AG09319 (cell line): ENCODE data around the gene TMIGD2.

Experiments
- DNase-seq: peaks from one replicate; pipeline ENCODE4 v3.0.0-alpha.2; 2010; ENCODE audit warnings: low read depth; ENCODE audit errors: extremely low read depth
- TF ChIP-seq, protein P1 (sequence below): IDR thresholded peaks from 2 replicates; pipeline ENCODE4 v1.5.1; 2011; ENCODE audit warnings: low read depth, mild to moderate bottlenecking, inconsistent platforms, low read length, moderate library complexity

The TMIGD2 gene

DNA sequence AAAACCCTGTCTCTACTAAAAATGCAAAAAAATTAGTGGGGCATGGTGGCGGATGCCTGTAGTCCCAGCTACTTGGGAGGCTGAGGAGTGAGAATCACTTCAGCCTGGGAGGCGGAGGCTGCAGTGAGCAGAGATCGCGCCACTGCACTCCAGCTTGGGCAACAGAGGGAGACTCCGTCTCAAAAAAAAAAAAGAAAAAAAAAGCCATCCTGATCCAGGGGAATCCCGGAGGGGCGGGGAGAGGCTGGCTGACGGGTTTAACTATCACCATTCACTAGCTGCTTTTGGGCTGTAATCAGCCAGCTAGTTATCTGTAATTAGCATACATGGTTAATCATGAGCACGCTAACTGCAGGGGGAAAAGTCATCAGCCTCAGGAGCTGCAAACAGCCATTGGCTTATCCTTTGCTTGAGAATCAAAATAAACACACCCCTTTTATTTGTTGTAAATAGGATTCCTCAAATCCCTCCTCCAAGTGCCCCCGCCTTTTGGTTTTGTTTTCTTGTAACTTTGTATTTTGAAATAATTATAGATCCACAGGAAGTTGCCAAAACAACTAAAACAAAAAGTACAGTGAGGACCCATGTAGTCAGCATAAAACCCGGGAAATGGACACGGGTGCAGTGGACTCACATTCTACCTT is 11.8 kb upstream of the TMIGD2 start:
- TF ChIP-seq, protein P1, sequence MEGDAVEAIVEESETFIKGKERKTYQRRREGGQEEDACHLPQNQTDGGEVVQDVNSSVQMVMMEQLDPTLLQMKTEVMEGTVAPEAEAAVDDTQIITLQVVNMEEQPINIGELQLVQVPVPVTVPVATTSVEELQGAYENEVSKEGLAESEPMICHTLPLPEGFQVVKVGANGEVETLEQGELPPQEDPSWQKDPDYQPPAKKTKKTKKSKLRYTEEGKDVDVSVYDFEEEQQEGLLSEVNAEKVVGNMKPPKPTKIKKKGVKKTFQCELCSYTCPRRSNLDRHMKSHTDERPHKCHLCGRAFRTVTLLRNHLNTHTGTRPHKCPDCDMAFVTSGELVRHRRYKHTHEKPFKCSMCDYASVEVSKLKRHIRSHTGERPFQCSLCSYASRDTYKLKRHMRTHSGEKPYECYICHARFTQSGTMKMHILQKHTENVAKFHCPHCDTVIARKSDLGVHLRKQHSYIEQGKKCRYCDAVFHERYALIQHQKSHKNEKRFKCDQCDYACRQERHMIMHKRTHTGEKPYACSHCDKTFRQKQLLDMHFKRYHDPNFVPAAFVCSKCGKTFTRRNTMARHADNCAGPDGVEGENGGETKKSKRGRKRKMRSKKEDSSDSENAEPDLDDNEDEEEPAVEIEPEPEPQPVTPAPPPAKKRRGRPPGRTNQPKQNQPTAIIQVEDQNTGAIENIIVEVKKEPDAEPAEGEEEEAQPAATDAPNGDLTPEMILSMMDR: no peak
- DNase-seq: no peak

DNA sequence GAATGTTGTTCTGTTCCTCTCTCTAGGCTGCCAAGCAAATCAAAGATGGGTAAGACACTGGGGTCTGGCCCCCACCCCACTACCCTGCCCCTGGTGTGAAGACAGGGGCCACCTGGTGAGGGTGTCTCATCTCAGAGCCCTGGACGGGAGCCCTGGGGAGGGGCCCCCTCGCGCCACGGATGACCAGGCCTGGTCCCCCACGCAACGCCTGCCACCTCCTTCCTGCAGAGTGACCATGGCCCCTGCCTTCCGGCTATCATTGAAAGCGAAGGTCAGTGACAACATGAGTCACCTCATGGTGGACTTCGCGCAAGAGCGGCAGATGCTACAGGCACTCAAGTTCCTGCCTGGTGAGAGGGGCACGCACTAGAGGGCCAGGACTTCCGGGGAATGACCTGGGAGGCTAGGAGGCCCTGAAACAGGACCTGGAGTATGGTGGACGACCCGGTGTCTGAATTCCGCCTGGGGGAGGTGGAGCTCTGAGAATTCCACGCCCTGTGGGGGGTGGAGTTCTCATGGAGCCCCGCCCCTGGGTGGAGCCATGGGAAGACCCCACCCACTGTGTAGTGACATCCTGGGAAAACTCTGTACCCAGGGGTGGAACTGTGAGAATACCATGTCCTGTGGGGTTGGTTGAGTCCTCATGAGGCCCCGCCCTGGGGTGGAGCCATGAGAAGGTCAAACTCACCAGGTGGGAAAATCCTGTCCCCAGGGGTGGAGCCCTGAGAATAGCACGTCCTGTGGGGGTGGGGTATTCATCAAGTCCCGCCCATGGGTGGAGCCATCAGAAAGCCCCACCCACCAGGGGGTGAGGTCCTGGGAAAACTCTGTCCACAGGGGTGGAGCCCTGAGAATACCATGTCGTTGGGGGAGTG is 8.3 kb upstream of the TMIGD2 start:
- no peak for DNase-seq
- TF ChIP-seq, protein P1: no peak

DNA sequence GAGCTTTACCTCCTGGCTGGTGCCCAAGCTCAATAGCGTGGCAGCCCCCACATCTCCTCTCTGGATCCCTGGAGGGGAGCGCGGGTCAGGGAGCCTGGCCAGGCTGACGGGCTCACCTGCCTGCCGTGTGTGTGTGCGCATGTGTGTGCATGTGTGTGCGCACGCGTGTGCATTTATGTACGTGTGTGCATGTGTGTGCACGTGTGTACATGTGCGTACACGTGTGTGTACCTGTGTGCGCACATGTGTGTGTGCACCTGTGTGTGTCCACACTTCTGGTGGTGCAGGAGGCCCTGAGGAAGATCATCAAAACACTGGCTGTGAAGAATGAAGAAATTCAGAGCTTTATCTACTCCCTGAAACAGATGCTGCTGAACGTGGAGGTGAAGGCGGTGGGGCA is 3.5 kb upstream of the TMIGD2 start:
- DNase-seq: no peak
- TF ChIP-seq, protein P1: no peak

DNA sequence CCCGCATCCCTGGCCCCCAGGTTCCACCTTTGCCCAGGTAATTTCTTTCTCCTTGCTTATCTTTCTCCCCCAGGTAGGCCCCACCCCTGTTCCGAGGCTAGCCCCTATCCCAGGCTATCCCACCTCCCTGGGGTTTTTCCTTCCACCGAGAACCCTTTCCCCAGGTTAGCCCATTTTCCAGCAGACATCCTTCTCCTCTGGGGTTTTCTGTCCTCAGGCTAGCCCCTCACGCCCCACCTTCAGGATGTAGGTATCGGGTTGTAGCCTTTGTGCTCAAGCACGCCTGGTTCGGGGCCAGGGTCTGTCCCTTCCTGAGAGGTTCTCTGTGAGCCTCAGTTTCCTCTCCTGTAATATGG is 3.0 kb upstream of the TMIGD2 start:
- TF ChIP-seq, protein P1: no peak

DNA sequence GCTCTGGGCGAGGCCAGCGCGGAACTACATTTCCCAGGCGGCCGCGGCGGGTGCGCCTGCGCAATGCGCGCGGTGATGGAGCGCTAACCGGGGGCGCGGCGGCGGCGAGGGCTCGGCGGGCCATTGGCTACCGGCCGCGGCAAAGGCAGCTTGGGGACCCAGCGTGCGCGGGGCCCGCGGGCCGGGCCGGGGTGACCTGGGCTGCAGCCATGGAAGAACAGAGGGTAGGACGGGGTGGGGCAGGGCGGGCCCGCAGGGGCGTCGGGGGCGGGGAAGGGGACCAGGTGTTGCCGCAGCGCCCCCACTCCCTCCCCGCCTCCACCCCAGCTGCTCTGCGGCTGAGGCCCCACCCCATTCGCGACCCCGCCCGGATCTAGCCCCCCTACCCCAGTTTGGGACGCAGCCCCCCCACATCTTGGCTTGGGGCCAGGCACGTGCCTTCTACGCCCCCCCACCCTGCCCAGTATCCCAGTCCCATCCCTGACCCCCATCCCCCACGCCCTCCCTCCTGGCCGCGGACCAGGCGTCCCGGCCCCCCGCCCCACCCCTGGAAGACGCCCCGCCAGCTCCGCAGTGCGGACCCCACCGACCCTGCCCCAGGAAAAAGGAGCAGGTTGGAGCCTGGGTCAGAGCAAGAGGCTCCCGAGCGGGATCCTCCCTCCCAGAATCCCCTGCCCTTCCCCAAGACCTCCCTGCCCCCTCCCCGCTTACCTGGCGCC is 2.5 kb upstream of the TMIGD2 start, which contains the start of gene FSD1:
TSS of gene FSD1 (plus strand) at position 61 of the 719 bp plus-strand sequence. CDS start at position 210, 149 bp downstream.
- TF ChIP-seq, protein P1: no peak
- no peak for DNase-seq

More for the DNA sequence above, 3.0 kb upstream of the TMIGD2 start:
- no peak for DNase-seq

DNA sequence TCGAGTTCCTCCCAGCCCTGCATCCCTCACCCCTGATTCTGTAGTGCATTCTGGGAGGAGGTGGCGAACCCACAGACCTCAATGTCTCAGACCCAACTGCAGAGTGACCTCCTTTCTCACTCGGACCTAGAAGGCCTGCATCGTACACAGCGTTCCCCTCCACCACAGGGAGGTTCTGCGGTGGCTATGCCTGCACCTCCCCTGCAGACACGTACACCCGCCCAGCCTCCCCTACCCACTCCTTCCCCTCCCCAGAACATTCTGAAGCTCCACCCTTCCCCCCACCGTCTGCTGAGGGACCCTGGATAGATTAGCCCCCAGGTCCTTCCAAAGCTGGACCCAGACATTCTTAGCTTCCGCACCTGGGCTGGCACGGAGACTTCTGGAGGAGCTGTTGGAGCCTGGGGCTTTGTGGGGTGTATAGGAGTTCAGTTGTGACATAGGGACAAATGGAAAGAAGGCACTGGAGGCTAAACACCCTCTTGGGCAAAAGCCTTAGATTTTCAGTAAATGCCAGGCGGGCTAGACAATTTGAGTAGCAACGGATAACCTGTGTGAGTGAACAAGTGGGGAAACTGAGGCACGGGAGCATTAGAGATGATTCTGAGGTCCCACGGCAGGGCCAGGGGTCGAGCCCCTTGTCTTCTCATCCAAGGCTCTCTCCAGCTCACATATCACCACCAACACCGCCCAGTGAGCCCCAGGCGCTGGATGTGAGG is 1.8 kb upstream of the TMIGD2 start:
- TF ChIP-seq, protein P1: no peak
- no peak for DNase-seq
